CD4-positive, CD25-positive, alpha-beta regulatory T cell (primary cell): ENCODE data around the gene CABCOCO1. TPM values are rescaled to one million over a fixed set of nuclear protein-coding genes. Genes with fewer than 3 reads are reported as not detected.
A peak's percentile ranks its signal among the peaks of the same experiment; 100 is the strongest.

Experiments
- ATAC-seq, 2 donors: fragments of 150-1000 bp; cut with Tn5 transposase; one replicate each; pipeline ENCODE4 v1.10.0; 2021; ENCODE audit warnings: low read depth in 2 of 2, moderate number of reproducible peaks in 2 of 2, moderate library complexity in 1 of 2
- DNase-seq, 3 donors: peaks; one replicate each; pipeline versions ENCODE4 v3.0.0 to v3.0.0-alpha.2; 2012 to 2022; ENCODE audit warnings: mixed read lengths in 1 of 3
- H3K27ac ChIP-seq: one replicate; pipeline ENCODE4 v1.7.0; 2013; ENCODE audit warnings: mild to moderate bottlenecking, low read length; ENCODE audit not compliant: insufficient read depth, poor library complexity, severe bottlenecking
- H3K27me3 ChIP-seq: one replicate; pipeline ENCODE4 v1.7.0; 2013; ENCODE audit warnings: low read length; ENCODE audit not compliant: control insufficient read depth, insufficient read depth
- H3K36me3 ChIP-seq: one replicate; pipeline ENCODE4 v1.7.0; 2013; ENCODE audit warnings: mild to moderate bottlenecking, low read length, moderate library complexity; ENCODE audit not compliant: control insufficient read depth, insufficient read depth
- H3K4me1 ChIP-seq: 2 replicates; pipeline ENCODE4 v1.7.0; 2013; ENCODE audit warnings: mild to moderate bottlenecking, low read length; ENCODE audit not compliant: insufficient read depth, control insufficient read depth, poor library complexity, severe bottlenecking
- H3K4me3 ChIP-seq: one replicate; pipeline ENCODE4 v1.7.0; 2013; ENCODE audit warnings: low read depth, mild to moderate bottlenecking, low read length, moderate library complexity
- H3K9me3 ChIP-seq, 2 experiments: 1 replicate in 1 of 2; 2 replicates in 1 of 2; pipeline ENCODE4 v1.7.0; 2013; ENCODE audit warnings: low read length in 2 of 2, mild to moderate bottlenecking in 1 of 2, moderate library complexity in 1 of 2; ENCODE audit not compliant: control insufficient read depth in 2 of 2
- H3K27ac Mint-ChIP-seq, 3 donors: one replicate each; pipeline ENCODE4 v1.8.0; 2020 to 2022; ENCODE audit warnings: mild to moderate bottlenecking in 3 of 3, mixed read lengths in 3 of 3, moderate library complexity in 2 of 3
- H3K27me3 Mint-ChIP-seq: one replicate; pipeline ENCODE4 v1.8.0; 2022; ENCODE audit warnings: mild to moderate bottlenecking, mixed read lengths
- H3K36me3 Mint-ChIP-seq: one replicate; pipeline ENCODE4 v1.8.0; 2020; ENCODE audit warnings: mixed read lengths
- H3K4me1 Mint-ChIP-seq, 4 donors: one replicate each; pipeline ENCODE4 v1.8.0; 2020 to 2022; ENCODE audit warnings: mixed read lengths in 4 of 4, mild to moderate bottlenecking in 1 of 4
- H3K4me3 Mint-ChIP-seq, 4 donors: one replicate each; pipeline ENCODE4 v1.8.0; 2020 to 2022; ENCODE audit warnings: mild to moderate bottlenecking in 4 of 4, mixed read lengths in 4 of 4, moderate library complexity in 3 of 4
- H3K9me3 Mint-ChIP-seq, 7 donors: one replicate each; pipeline ENCODE4 v1.8.0; 2020 to 2022; ENCODE audit warnings: mixed read lengths in 7 of 7, mild to moderate bottlenecking in 3 of 7, moderate library complexity in 2 of 7
- polyA plus RNA-seq, 4 donors: library from polyadenylated mRNA; unstranded; fragments of 300-500 nt; fragmentation: Illumina TruSeq; gene quantifications; one replicate each; pipeline ENCODE4 v1.2.3, GENCODE V29; 2021
- total RNA-seq: library from RNA; stranded (reverse); gene quantifications from one replicate; pipeline ENCODE4 v1.2.3, GENCODE V29; 2022

The CABCOCO1 gene
- total and polyA plus RNA-seq, 5 donors from 2014 or later = not detected

GRCh38 chr10:61775111-61775510 lies 112.4 kb downstream of the CABCOCO1 start:
- peaks cover 0 to 11% (median 4%) of the 10 kb centered on the region in 4 donors for H3K4me1 Mint-ChIP-seq
- peaks cover 0 to 2% (median 0%) of the 10 kb centered on the region in 7 donors for H3K9me3 Mint-ChIP-seq
- Histone ChIP-seq H3K4me3 (no peak overlapping the region), H3K36me3 (no peaks in the 10 kb centered on the region), H3K9me3 (no peaks in the 10 kb centered on the region), H3K4me1 (no peaks in the 10 kb centered on the region), H3K27ac (no peak overlapping the region), H3K27me3 (no peaks in the 10 kb centered on the region)
- H3K4me3 Mint-ChIP-seq = no peak overlapping the region
- H3K36me3 Mint-ChIP-seq = no peaks in the 10 kb centered on the region
- ATAC-seq (no peak), DNase-seq (no peak)
- peaks cover 4% of the 10 kb centered on the region for H3K27me3 Mint-ChIP-seq
- H3K27ac Mint-ChIP-seq = no peak overlapping the region

GRCh38 chr10:61776615-61777266 lies 114.0 kb downstream of the CABCOCO1 start:
- Histone ChIP-seq H3K4me1 (no peaks in the 10 kb centered on the region), H3K36me3 (no peaks in the 10 kb centered on the region), H3K27me3 (no peaks in the 10 kb centered on the region), H3K9me3 (no peaks in the 10 kb centered on the region), H3K4me3 (no peak overlapping the region), H3K27ac (no peak overlapping the region)
- Mint-ChIP-seq H3K4me1 (peaks cover 0 to 22% (median 7%) of the 10 kb centered on the region in 4 donors), H3K27ac (no peak overlapping the region), H3K36me3 (no peaks in the 10 kb centered on the region), H3K4me3 (no peak overlapping the region), H3K9me3 (peaks cover 0 to 2% (median 0%) of the 10 kb centered on the region in 7 donors), H3K27me3 (peaks cover 4% of the 10 kb centered on the region)
- ATAC-seq = no peak
- DNase-seq = no peak

GRCh38 chr10:61778137-61778536 lies 115.4 kb downstream of the CABCOCO1 start:
- Histone ChIP-seq H3K4me1 (no peaks in the 10 kb centered on the region), H3K36me3 (no peaks in the 10 kb centered on the region), H3K9me3 (no peaks in the 10 kb centered on the region), H3K4me3 (no peak overlapping the region), H3K27me3 (no peaks in the 10 kb centered on the region), H3K27ac (no peak overlapping the region)
- Mint-ChIP-seq H3K4me1 (peaks cover 0 to 22% (median 10%) of the 10 kb centered on the region in 4 donors), H3K9me3 (peaks cover 0 to 2% (median 0%) of the 10 kb centered on the region in 7 donors), H3K27me3 (no peaks in the 10 kb centered on the region), H3K27ac (no peak overlapping the region), H3K4me3 (no peak overlapping the region), H3K36me3 (no peaks in the 10 kb centered on the region)
- DNase-seq (no peak), ATAC-seq (no peak)

- H3K4me3 ChIP-seq = no peak overlapping the region
- Mint-ChIP-seq H3K4me3 (peak overlapping the region in 1 of 4 donors; percentile 75), H3K27me3 (no peaks in the 10 kb centered on the region), H3K27ac (no peak overlapping the region), H3K4me1 (peaks cover 0 to 22% (median 12%) of the 10 kb centered on the region in 4 donors), H3K36me3 (no peaks in the 10 kb centered on the region), H3K9me3 (peaks cover 0 to 1% (median 0%) of the 10 kb centered on the region in 7 donors)
- H3K9me3 ChIP-seq = no peaks in the 10 kb centered on the region
- H3K4me1 ChIP-seq = no peaks in the 10 kb centered on the region
- DNase-seq (no peak), ATAC-seq (no peak)
- no peaks in the 10 kb centered on the region for H3K36me3 ChIP-seq
- no peaks in the 10 kb centered on the region for H3K27me3 ChIP-seq
- H3K27ac ChIP-seq = no peak overlapping the region
Measured at GRCh38 chr10:61779276-61779675, 116.5 kb downstream of the CABCOCO1 start.

GRCh38 chr10:61779950-61780659 lies 117.4 kb downstream of the CABCOCO1 start:
- H3K4me3 Mint-ChIP-seq = no peak overlapping the region
- H3K27me3 ChIP-seq = no peaks in the 10 kb centered on the region

GRCh38 chr10:61780732-61781131 lies 118.0 kb downstream of the CABCOCO1 start:
- H3K27me3 Mint-ChIP-seq = no peaks in the 10 kb centered on the region

More at GRCh38 chr10:61779950-61780659, 117.4 kb downstream of the CABCOCO1 start:
- peaks cover 6% of the 10 kb centered on the region for H3K4me1 ChIP-seq
- Mint-ChIP-seq H3K27ac (no peak overlapping the region), H3K36me3 (no peaks in the 10 kb centered on the region), H3K27me3 (no peaks in the 10 kb centered on the region), H3K9me3 (no peaks in the 10 kb centered on the region), H3K4me1 (peaks cover 5 to 30% (median 18%) of the 10 kb centered on the region in 4 donors)
- H3K27ac ChIP-seq = no peak overlapping the region
- DNase-seq = peak in 1 of 3 donors; percentile 53
- H3K36me3 ChIP-seq = no peaks in the 10 kb centered on the region
- no peak overlapping the region for H3K4me3 ChIP-seq
- H3K9me3 ChIP-seq = no peaks in the 10 kb centered on the region
- ATAC-seq = peak in 1 of 2 donors; percentile 32

GRCh38 chr10:61781969-61782403 lies 119.3 kb downstream of the CABCOCO1 start:
- Mint-ChIP-seq H3K36me3 (no peaks in the 10 kb centered on the region), H3K27me3 (no peaks in the 10 kb centered on the region), H3K4me3 (no peak overlapping the region), H3K9me3 (no peaks in the 10 kb centered on the region), H3K4me1 (peaks cover 12 to 47% (median 30%) of the 10 kb centered on the region in 4 donors), H3K27ac (no peak overlapping the region)
- H3K9me3 ChIP-seq = no peaks in the 10 kb centered on the region
- no peak overlapping the region for H3K27ac ChIP-seq
- DNase-seq (peak in 1 of 3 donors; percentile 61), ATAC-seq (no peak)
- H3K4me3 ChIP-seq = no peak overlapping the region
- peaks cover 16% of the 10 kb centered on the region for H3K4me1 ChIP-seq
- H3K36me3 ChIP-seq = no peaks in the 10 kb centered on the region
- H3K27me3 ChIP-seq = no peaks in the 10 kb centered on the region

More at GRCh38 chr10:61780732-61781131, 118.0 kb downstream of the CABCOCO1 start:
- Histone ChIP-seq H3K4me3 (no peak overlapping the region), H3K36me3 (no peaks in the 10 kb centered on the region), H3K4me1 (peaks cover 9% of the 10 kb centered on the region), H3K27me3 (no peaks in the 10 kb centered on the region), H3K27ac (no peak overlapping the region), H3K9me3 (no peaks in the 10 kb centered on the region)
- Mint-ChIP-seq H3K4me1 (peaks cover 9 to 35% (median 23%) of the 10 kb centered on the region in 4 donors), H3K9me3 (no peaks in the 10 kb centered on the region), H3K4me3 (no peak overlapping the region), H3K27ac (no peak overlapping the region), H3K36me3 (no peaks in the 10 kb centered on the region)
- no peak for ATAC-seq
- DNase-seq = no peak
